ENCODE measurements around the gene EDDM13.
"Not testable (repeated sequence)": the region's sequence is repeated elsewhere in the genome, so short reads cannot be mapped to it uniquely, and the experiment has no call there.

EDDM13 gene

DNA sequence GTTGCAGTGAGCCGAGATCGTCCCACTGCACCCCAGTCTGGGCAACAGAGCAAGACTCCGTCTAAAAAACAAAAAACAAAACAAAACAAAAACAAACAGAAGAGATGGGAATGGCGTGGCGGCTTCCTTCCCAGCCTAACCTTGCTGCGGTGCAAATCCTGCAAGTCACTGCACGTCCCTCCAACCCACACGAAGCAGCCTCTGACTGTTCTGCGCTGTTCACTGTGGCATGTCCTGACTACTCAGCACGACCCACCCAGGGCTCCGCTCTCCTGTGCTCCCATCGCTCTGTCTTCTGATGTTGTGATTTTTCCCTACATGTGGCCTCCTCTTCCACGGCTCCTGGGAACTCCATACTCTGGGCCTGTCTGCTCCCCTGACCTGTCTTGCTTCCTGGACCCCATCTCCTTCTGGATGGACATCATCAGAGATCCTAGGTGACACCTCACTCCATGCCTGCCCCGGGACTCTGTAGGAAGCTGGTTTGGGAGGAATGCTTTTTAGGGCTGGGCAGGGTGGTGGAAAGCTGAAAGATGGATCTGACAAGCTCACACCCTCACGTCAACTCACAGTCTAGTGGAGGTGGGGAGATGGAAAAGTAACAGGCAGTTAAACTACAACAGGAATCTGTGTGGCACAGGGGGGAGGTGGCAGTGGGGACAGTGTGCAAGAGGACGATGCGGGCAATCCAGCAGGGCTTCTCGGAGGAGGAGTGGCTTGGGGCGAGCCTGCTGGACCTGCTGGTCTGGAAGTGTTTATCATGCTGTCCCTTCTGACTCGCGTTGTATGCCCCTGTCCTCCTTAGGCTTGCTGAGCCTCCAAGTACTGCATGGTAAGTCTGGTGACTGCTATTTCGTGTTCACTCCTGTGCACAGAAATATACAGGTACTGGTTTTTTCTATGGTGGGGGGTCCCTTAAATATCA lies 23.2 kb downstream of the EDDM13 start:
- no peak for DNase-seq

GRCh38 chr19:56297010-56297409 lies 24.5 kb downstream of the EDDM13 start:
- DNase-seq: no peak

DNA sequence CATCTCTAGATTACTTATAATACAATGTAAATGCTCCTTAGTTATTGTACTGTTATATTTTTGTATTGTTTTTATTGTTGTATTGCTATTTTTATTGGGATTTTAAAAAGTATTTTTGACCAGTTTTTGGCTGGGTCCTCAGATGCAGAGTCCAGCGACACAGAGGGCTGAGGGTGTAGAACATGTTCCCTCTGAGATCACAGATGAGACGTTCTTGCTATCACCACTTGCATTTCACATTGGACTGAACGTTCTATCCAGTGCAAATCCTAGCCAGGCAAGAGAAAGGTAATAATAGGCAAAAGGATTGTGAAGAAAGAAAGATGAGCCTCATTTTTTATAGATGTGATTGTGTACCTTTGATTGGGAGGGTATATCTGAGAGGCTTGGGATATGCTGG lies 27.1 kb downstream of the EDDM13 start:
- no peak for DNase-seq

GRCh38 chr19:56301155-56301554 lies 28.6 kb downstream of the EDDM13 start:
- DNase-seq: no peak

GRCh38 chr19:56301886-56302620 lies 29.5 kb downstream of the EDDM13 start:
- no peak for DNase-seq

GRCh38 chr19:56304243-56304642 lies 31.7 kb downstream of the EDDM13 start:
- no peak for DNase-seq

GRCh38 chr19:56306016-56306415 lies 33.5 kb downstream of the EDDM13 start:
- no peak for DNase-seq

DNA sequence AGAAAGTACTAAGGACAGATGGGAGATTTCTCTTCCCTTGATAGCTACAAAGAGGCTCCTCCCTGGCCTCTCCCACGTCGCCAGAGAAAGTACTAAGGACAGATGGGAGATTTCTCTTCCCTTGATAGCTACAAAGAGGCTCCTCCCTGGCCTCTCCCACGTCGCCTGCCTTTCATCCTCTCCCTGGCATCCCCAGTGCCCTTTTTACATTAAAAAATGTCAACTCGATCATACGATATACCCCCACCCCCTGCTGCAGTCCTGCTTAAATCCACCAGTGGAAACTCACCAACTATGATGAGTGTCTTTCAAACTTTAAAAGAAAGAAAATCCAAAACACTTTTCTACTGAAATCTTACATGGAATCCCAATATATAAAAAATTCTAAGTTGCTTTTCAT lies 34.5 kb downstream of the EDDM13 start:
- not testable (repeated sequence) for DNase-seq

DNA sequence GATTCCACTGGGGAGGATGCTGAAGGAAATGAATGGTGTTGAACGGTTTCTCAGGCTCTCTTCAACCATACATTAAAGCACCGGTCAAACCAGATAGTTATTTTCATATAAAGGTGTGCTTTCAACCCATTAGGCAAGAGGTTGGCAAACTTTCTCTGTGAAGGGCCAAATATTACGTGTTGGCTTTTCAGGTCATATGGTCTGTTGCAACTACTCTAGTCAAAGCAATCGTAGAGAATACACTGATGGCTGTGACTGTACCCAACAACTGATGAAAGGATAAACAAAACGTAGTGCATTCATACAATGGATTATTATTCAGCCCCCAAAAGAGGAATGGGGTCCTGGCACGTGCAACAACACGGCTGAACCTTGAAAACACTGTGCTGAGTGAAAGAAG lies 36.2 kb downstream of the EDDM13 start:
- DNase-seq: no peak

DNA sequence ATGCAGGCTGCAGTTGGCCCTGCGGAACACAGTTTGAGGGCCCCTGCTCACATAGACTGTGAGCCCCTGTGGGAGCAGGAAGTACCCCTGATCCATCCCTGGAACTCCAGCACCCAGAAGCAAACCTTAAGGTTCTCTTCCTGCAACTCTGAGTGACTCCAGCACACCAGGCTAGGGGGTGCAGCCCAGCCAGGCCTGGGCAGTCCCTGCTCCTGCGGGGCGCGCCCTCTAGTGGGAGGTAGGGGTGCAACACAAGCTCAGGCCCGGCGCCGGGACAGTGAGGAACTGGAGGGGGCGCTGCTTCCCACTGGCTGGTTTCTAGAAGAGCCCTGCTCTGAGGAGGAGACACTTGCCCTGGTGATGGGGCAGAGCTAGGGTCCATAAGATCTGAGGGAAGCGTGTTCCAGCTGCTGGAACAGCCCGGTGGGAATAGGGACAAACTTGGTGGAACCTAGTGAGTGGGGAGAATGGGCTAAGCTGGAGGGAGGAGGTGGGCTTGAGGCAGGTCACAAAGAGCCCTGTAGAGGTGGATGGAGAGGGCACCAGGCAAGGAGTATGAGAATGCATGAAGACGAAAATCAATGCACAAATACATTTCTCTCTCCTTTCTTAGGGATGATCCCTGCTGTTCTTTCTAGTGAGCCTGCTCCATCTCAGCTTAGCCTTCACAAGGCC lies 37.1 kb downstream of the EDDM13 start:
- DNase-seq: peak; percentile 17 to 21

GRCh38 chr19:56310462-56310861 lies 37.9 kb downstream of the EDDM13 start:
- no peak for DNase-seq

DNA sequence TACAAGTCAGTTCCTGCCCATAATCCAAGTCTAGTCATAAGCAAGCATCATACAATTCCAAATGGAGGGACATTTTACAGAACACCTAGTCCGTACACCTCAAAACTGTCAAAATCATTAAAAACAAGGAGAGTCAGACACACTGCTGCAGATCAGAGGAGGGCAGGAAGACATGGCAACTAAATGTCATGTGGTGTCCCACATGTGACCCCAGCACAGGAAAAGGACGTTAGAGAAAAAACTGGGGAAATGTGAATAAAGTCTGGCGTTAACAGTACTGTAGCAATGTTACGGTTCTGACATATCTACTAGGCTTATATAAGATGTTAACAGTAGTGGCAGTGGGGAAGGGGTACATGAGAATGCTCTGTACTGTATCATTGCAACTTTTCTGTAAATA lies 39.8 kb downstream of the EDDM13 start:
- DNase-seq: no peak

DNA sequence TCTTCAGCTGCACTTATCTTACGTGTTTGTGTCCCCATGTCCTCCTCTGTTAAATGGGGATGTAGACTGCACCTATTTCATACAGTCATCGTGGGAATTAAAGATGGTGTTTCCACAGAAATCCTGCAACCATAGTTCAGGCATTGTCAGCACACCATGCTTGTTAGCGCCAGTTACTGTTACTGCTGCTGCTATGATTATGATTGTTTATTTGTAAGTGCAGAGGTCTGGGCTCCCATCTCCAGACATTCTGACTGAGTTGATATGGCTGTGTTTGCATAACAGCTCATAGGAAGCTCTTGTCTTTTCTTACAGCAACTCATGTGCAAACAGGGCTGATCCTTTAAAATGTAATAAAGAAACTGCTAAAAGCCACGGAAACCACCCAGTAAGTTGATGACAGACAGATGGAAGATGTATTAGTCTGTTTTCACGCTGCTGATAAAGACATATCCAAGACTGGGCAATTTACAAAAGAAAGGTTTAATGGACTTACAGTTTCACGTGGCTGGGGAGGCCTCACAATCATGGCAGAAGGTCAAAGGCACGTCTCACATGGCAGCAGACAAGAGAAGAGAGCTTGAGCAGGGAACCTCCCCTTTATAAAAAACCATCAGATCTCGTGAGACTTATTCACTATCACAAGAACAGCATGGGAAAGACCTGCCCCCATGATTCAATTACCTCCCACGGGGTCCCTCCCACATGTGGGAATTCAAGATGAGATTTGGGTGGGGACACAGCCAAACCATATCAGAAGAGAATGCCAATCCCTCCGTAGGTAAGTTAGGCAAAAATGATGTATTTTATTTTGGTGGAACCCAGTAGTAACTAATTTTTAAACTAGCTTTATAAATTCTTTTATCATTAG lies 40.5 kb downstream of the EDDM13 start:
- DNase-seq: no peak

DNA sequence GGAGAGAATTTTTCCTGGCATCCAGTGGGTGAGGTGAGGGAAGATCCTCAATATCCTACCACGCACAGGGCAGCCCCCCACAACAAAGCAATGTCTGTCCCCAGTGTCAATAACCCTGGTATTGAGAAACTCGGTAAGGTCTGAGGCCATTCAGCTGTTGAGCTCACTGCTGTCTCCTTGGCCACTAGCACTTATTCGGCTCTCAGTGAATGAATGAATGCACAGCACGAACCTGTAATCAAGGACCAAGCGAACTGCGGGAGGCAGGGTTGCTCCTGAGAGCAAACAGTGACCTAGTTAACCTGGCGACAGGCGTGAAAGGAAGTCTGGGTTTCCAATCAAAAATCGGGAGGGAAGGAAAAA lies 41.5 kb downstream of the EDDM13 start:
- DNase-seq: no peak

GRCh38 chr19:56314381-56315076 lies 42.0 kb downstream of the EDDM13 start, which contains the start of gene ZSCAN5A:
Gene ZSCAN5A, minus strand, starts transcription at chr19:56314839. Its CDS starts 89,793 bp downstream, at chr19:56225046.
- DNase-seq: peak; percentile 98 to 100

GRCh38 chr19:56315077-56315828 lies 42.7 kb downstream of the EDDM13 start:
- DNase-seq: peak; percentile 86 to 97

- no peak for DNase-seq
Observed at GRCh38 chr19:56316728-56317127, 44.2 kb downstream of the EDDM13 start.

DNA sequence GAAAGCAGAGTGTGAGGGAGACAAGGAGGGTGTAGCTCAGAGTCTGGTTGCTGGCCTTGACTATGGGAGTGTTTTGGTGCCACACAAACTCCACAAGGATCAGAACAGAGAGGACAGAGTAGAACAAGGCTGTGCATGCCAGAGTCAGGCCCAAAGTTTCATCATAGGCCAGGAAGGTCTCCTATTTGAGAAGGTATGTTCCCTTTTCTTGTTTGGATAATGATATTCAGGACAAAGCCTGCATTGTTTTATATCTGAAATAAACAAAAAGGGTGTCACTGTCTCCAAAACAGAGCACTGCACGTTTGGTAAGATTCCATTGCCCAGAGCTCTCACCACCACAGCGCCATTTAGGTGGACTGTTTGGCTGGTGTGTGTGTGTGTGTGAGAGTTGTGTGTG lies 45.2 kb downstream of the EDDM13 start:
- no peak for DNase-seq

DNA sequence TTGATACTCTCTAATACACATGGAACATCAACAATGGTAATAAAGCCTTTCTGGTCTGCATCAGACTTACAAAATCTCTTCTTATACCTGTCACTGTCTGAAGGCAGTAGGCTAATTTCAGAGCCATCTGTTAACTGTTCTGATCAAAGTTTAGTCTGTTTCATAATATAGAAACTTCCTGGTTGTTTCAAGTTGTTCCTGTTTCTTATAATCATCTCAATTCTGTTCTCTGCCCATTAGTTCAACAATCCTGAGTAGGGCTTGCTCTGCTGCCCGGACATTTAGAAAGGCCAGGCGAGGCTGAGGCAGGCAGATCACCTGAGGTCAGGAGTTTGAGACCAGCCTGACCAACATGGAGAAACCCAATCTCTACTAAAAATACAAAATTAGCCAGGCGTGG lies 47.4 kb downstream of the EDDM13 start:
- DNase-seq: no peak

- no peak for DNase-seq
Observed at GRCh38 chr19:56321254-56321988, 48.9 kb downstream of the EDDM13 start.

All from bone marrow (tissue), 2 donors.